ENCODE data around the gene PCP2.

GRCh38 chr19:7643031-7643415 lies 9.5 kb upstream of the PCP2 start:
- TF ChIP-seq CTCF (conservative IDR thresholded peaks at IDR 0.05 in 1 of 2, IDR thresholded peaks at IDR 0.05 in 1 of 2; ENCODE audit: low read depth in 1 of 2, low read length in 2 of 2) (no peak), EZH2 (IDR thresholded peaks at IDR 0.05; ENCODE audit: low read length, missing control alignments) (no peak)

Data from fibroblast of lung (primary cell).